HepG2 (cell line): ENCODE results near the gene ANKRD17. TPM values are rescaled to one million over a fixed set of nuclear protein-coding genes. Genes with fewer than 3 reads are reported as not detected.

Experiments
- ATAC-seq: fragments of 200-7000 bp; cut with Tn5 transposase; 3 replicates; pipeline ENCODE4 v1.9.1; 2020; ENCODE audit warnings: mild to moderate bottlenecking, moderate library complexity
- BruUV-seq: library from RNA; stranded (reverse); fragments of 400-500 nt; replicated peaks from 2 replicates; lab custom pipeline; 2021; lab: Mats Ljungman, UMichigan
- CTCF ChIA-PET: fragments of 300-600 bp; formaldehyde crosslinking; extraction: SDS; loops from one replicate; lab custom pipeline; 2021; ENCODE audit warnings: low total read pairs, inconsistent platforms, low intra/inter-chr PET ratio; lab: Yijun Ruan, JAX
- POLR2A ChIA-PET: fragments of 350-600 bp; sonication (Branson Sonifier 250); formaldehyde crosslinking; loops from one replicate; lab custom pipeline; 2020; ENCODE audit warnings: antibody characterized with exemption, inconsistent platforms; lab: Yijun Ruan, JAX
- DNase-seq: peaks from one replicate; pipeline ENCODE4 v3.0.0-alpha.2; 2015; ENCODE audit warnings: low spot score
- FAIRE-seq: peaks from 3 replicates; lab custom pipeline; 2011; peaks lifted over from hg19 to GRCh38; lab: Jason Lieb, UNC
- H2AFZ ChIP-seq: one replicate; pipeline ENCODE4 v1.6.1; 2011; ENCODE audit warnings: low read length, inconsistent platforms
- H3K27ac ChIP-seq: fragments of 300-600 bp; 3 replicates; pipeline ENCODE4 v1.8.0; 2011; ENCODE audit warnings: mixed run types, mild to moderate bottlenecking, mixed read lengths, low read length, inconsistent platforms; ENCODE audit not compliant: insufficient read depth; ENCODE audit errors: extremely low read length
- H3K27me3 ChIP-seq, 2 experiments: fragments of 200-600 bp in 1 of 2; 2 replicates in 1 of 2; 3 replicates in 1 of 2; pipeline versions ENCODE4 v1.6.0 to v1.8.0; 2011; ENCODE audit warnings: low read length in 2 of 2, mild to moderate bottlenecking in 2 of 2, moderate library complexity in 2 of 2, inconsistent platforms in 1 of 2; ENCODE audit not compliant: insufficient read depth in 2 of 2, control insufficient read depth in 1 of 2
- H3K36me3 ChIP-seq, 2 experiments: fragments of 200-600 bp in 1 of 2; replicated peaks in 1 of 2; 2 replicates in 1 of 2; 3 replicates in 1 of 2; pipeline versions ENCODE4 v1.5.1 to v1.8.0; 2011; ENCODE audit warnings: low read length in 2 of 2, inconsistent platforms in 1 of 2; ENCODE audit not compliant: insufficient read depth in 2 of 2, control insufficient read depth in 1 of 2
- H3K4me1 ChIP-seq: 2 replicates; pipeline ENCODE4 v1.5.1; 2012; ENCODE audit warnings: low read length, inconsistent platforms; ENCODE audit not compliant: insufficient read depth
- H3K4me2 ChIP-seq: 2 replicates; pipeline ENCODE4 v1.6.0; 2011; ENCODE audit warnings: low read depth, low read length, inconsistent platforms
- H3K4me3 ChIP-seq, 3 experiments: fragments of 200-600 bp in 1 of 3; sonication (generic), shearing (Covaris generic) in 1 of 3; replicated peaks in 1 of 3; 2 replicates each; pipeline ENCODE4 v1.5.1; 2011 to 2016; ENCODE audit warnings: low read length in 3 of 3, inconsistent platforms in 2 of 3, low read depth in 2 of 3, mild to moderate bottlenecking in 2 of 3, control low read depth in 1 of 3, mixed read lengths in 1 of 3; ENCODE audit not compliant: insufficient read depth in 1 of 3
- H3K79me2 ChIP-seq: one replicate; pipeline ENCODE4 v1.6.1; 2011; ENCODE audit warnings: low read length, inconsistent platforms; ENCODE audit not compliant: insufficient read depth
- H3K9ac ChIP-seq: 2 replicates; pipeline ENCODE4 v1.6.0; 2011; ENCODE audit warnings: mild to moderate bottlenecking, low read depth, low read length, inconsistent platforms; ENCODE audit not compliant: insufficient read depth
- H3K9me3 ChIP-seq: 2 replicates; pipeline ENCODE4 v1.5.1; 2012; ENCODE audit warnings: mild to moderate bottlenecking, low read length
- H4K20me1 ChIP-seq: 2 replicates; pipeline ENCODE4 v1.6.0; 2011; ENCODE audit warnings: inconsistent platforms, mild to moderate bottlenecking, low read length, moderate library complexity; ENCODE audit not compliant: insufficient read depth
- FOXA3 ChIP-seq: IDR thresholded peaks from 2 replicates; pipeline ENCODE4 v1.6.1; 2016; ENCODE audit warnings: missing genetic modification reagents, missing compliant biosample characterization
- GABPB1 ChIP-seq: IDR thresholded peaks from 2 replicates; pipeline ENCODE4 v1.6.1; 2016; ENCODE audit warnings: mild to moderate bottlenecking, missing genetic modification reagents, moderate library complexity, missing compliant biosample characterization
- ISX ChIP-seq: sonication (generic); formaldehyde crosslinking; conservative IDR thresholded peaks from 2 replicates; pipeline ENCODE4 v1.5.0; 2020; ENCODE audit warnings: missing genetic modification reagents
- RFX1 ChIP-seq: fragments of 450-650 bp; IDR thresholded peaks from 2 replicates; pipeline ENCODE4 v1.6.1; 2017
- RFXANK ChIP-seq: IDR thresholded peaks from 2 replicates; pipeline ENCODE4 v1.6.1; 2016
- SMYD3 ChIP-seq: sonication (generic); formaldehyde crosslinking; IDR thresholded peaks from 2 replicates; pipeline ENCODE4 v1.8.1; 2023; ENCODE audit warnings: mild to moderate bottlenecking, missing genetic modification reagents
- SOX5 ChIP-seq: IDR thresholded peaks from 2 replicates; pipeline ENCODE4 v1.6.1; 2016; ENCODE audit warnings: borderline replicate concordance
- TP53 ChIP-seq: sonication (generic); formaldehyde crosslinking; conservative IDR thresholded peaks from 2 replicates; pipeline ENCODE4 v1.4.0; 2020; ENCODE audit warnings: missing genetic modification reagents
- WIZ ChIP-seq: sonication (generic); formaldehyde crosslinking; IDR thresholded peaks from 2 replicates; pipeline ENCODE4 v1.5.1; 2020; ENCODE audit warnings: mild to moderate bottlenecking, missing genetic modification reagents
- ZHX2 ChIP-seq, 2 experiments: sonication (generic) in 1 of 2; formaldehyde crosslinking in 1 of 2; IDR thresholded peaks; 2 replicates each; pipeline versions ENCODE4 v1.6.1 to v1.9.0; 2014 to 2022; ENCODE audit warnings: antibody characterized with exemption in 1 of 2, borderline replicate concordance in 1 of 2, inconsistent platforms in 1 of 2, low read depth in 1 of 2, missing genetic modification reagents in 1 of 2
- ZNF362 ChIP-seq: sonication (generic); formaldehyde crosslinking; IDR thresholded peaks from 2 replicates; pipeline ENCODE4 v1.4.0; 2020; ENCODE audit warnings: missing genetic modification reagents, mild to moderate bottlenecking, borderline replicate concordance
- WGBS: methylation state at CpG from one replicate; pipeline ENCODE4 v1.1.6; 2017; ENCODE audit warnings: low lambda C conversion rate; 5-methylcytosine and 5-hydroxymethylcytosine counted together
- in situ Hi-C: cut with HindIII; loops from 2 replicates; pipeline ENCODE4 v1.10.0; 2017; ENCODE audit warnings: low pct_unique_long_range_greater_than_20kb; ENCODE audit not compliant: extremely low pct_ligation_motif_present
- intact Hi-C: fragments of 100-400 bp; cut with micrococcal nuclease; formaldehyde crosslinking; loops from one replicate; pipeline ENCODE4 v1.10.0; 2022; ENCODE audit not compliant: unreplicated experiment
- polyA plus RNA-seq, 8 experiments: library from polyadenylated mRNA; depleted of rRNA in 3 of 8; stranded (reverse) in 7 of 8; unstranded in 1 of 8; fragments of >200 nt; fragmentation: Illumina TruSeq in 4 of 8; extraction: Trizol in 4 of 8; gene quantifications; 2 replicates each; pipeline versions ENCODE4 v1.2.1 to v1.2.3, GENCODE V29; 2011 to 2016; ENCODE audit warnings: low read depth in 4 of 8, missing spikeins in 1 of 8, mixed read lengths in 1 of 8; ENCODE audit not compliant: insufficient read depth in 1 of 8
- total RNA-seq, 5 experiments: library from RNA; depleted of rRNA; stranded (reverse); fragments of >200 nt; fragmentation: Illumina TruSeq; extraction: Trizol; gene quantifications; 2 replicates each; pipeline ENCODE4 v1.2.3, GENCODE V29; 2016; ENCODE audit warnings: low read depth in 1 of 5
- TF ChIP-seq, protein P1 (sequence below), 2 experiments: IDR thresholded peaks; 2 replicates each; pipeline ENCODE4 v1.6.1; 2011 to 2012; ENCODE audit warnings: low read length in 2 of 2, borderline replicate concordance in 1 of 2, low read depth in 1 of 2, mild to moderate bottlenecking in 1 of 2, moderate library complexity in 1 of 2

The ANKRD17 gene
- total and polyA plus RNA-seq, 2 of the 13 experiments (the other 11 are each of a cell fraction or from before 2014, with no cell fraction given): 55.7 to 61.1 TPM

DNA sequence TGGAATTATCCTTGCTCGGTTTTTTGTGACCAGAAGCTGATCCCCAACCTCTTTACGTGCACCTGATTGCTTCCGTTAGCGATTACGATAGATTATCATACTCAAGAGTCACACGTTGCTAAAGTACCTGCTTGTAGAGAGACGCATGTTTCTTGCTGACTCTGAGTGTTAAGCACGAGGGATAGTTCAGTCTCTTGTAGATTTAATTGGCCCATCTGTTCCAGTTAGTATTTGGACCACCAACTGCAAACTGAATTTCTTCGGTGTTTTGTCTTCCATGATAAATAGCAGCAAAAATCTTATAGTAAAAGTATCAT is 188.6 kb downstream of the ANKRD17 start:
- intact Hi-C loops: no loop called here
- no peaks in the 10 kb centered on the region; a peak in 1 of 5 replicates for H3K27me3 ChIP-seq
- FAIRE-seq (no peak), DNase-seq (no peak), ATAC-seq (peak; percentile 8)
- no peaks in the 10 kb centered on the region for H3K9me3 ChIP-seq
- in situ Hi-C loops: no loop called here
- peak overlapping the region; percentile 89 for H3K4me2 ChIP-seq
- 15% methylated on average over 9 of the region's 9 CpGs for WGBS
- H3K4me3 ChIP-seq: peak overlapping the region; percentile 49 to 83 (median 79); a peak in 5 of 6 replicates
- TSS peak; percentile 98 for BruUV-seq
- H4K20me1 ChIP-seq: no peaks in the 10 kb centered on the region
- H3K4me1 ChIP-seq: peaks cover 23% of the 10 kb centered on the region
- ChIA-PET CTCF (no interaction called here), POLR2A (interaction anchor here (1.1 to 3.0 kb wide), 3 partner anchors 11 to 189 kb away, joined by 3 to 20 read pairs (median 5); partner anchors contain the start of gene ANKRD17)
- H2AFZ ChIP-seq: peak overlapping the region; percentile 59
- peak overlapping the region; percentile 91 for H3K9ac ChIP-seq
- peaks cover 16% of the 10 kb centered on the region for H3K79me2 ChIP-seq
- H3K36me3 ChIP-seq: 0 out of 5 replicates have a peak, but pooled peaks cover 1 to 5% of the 10 kb centered on the region in 2 experiments
- H3K27ac ChIP-seq: peak overlapping the region; percentile 95
- TF ChIP-seq RFXANK (no peak; the same call in 1 of the 2 replicates), ISX (CRISPR knock-in tag) (no peak), GABPB1 (CRISPR knock-in tag) (no peak), FOXA3 (CRISPR knock-in tag) (no peak), SMYD3 (CRISPR knock-in tag) (0 out of 2 replicates have a peak, but pooled peaks have one; percentile 40), SOX5 (0 out of 2 replicates have a peak, but pooled peaks have one; percentile 3), ZNF362 (CRISPR knock-in tag) (no peak), WIZ (CRISPR knock-in tag) (0 out of 2 replicates have a peak, but pooled peaks have one; percentile 2), TP53 (CRISPR knock-in tag) (0 out of 2 replicates have a peak, but pooled peaks have one; percentile 8), RFX1 (no peak), ZHX2 (IDR thresholded peaks at IDR 0.05; ENCODE audit: low read depth) (no peak), ZHX2 (CRISPR knock-in tag; IDR thresholded peaks at IDR 0.05; ENCODE audit: borderline replicate concordance) (no peak)
- TF ChIP-seq, protein P1, sequence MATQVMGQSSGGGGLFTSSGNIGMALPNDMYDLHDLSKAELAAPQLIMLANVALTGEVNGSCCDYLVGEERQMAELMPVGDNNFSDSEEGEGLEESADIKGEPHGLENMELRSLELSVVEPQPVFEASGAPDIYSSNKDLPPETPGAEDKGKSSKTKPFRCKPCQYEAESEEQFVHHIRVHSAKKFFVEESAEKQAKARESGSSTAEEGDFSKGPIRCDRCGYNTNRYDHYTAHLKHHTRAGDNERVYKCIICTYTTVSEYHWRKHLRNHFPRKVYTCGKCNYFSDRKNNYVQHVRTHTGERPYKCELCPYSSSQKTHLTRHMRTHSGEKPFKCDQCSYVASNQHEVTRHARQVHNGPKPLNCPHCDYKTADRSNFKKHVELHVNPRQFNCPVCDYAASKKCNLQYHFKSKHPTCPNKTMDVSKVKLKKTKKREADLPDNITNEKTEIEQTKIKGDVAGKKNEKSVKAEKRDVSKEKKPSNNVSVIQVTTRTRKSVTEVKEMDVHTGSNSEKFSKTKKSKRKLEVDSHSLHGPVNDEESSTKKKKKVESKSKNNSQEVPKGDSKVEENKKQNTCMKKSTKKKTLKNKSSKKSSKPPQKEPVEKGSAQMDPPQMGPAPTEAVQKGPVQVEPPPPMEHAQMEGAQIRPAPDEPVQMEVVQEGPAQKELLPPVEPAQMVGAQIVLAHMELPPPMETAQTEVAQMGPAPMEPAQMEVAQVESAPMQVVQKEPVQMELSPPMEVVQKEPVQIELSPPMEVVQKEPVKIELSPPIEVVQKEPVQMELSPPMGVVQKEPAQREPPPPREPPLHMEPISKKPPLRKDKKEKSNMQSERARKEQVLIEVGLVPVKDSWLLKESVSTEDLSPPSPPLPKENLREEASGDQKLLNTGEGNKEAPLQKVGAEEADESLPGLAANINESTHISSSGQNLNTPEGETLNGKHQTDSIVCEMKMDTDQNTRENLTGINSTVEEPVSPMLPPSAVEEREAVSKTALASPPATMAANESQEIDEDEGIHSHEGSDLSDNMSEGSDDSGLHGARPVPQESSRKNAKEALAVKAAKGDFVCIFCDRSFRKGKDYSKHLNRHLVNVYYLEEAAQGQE (IDR thresholded peaks at IDR 0.05; ENCODE audit: borderline replicate concordance in 1 of 2, low read depth in 1 of 2, low read length in 2 of 2): no peak
